Right lobe of liver (tissue), 4 donors: Measurements from ENCODE around the gene LENEP.

Experiments used
- POLR2A ChIP-seq: fragments of 450-650 bp; IDR thresholded peaks from one replicate; pipeline ENCODE4 v1.6.1; 2017; ENCODE audit warnings: antibody characterized with exemption, mild to moderate bottlenecking
- TF ChIP-seq, protein P1 (sequence below), 4 donors: fragments of 200-600 bp in 3 of 4; fragments of 450-650 bp in 1 of 4; IDR thresholded peaks; one replicate each; pipeline versions ENCODE4 v1.5.1 to v1.8.0; 2016 to 2022; ENCODE audit warnings: antibody characterized with exemption in 4 of 4, mild to moderate bottlenecking in 2 of 4
- donor health status: DM: no; HTN: no; CAD: no.
- donor health status: DM: no; HTN: no; CAD: no.
- donor health status: DM: no; HTN: yes; CAD: no.

GRCh38 chr1:154974102-154974807 lies 19.1 kb upstream of the LENEP start, which contains the start of gene CKS1B:
- TF ChIP-seq, protein P1, sequence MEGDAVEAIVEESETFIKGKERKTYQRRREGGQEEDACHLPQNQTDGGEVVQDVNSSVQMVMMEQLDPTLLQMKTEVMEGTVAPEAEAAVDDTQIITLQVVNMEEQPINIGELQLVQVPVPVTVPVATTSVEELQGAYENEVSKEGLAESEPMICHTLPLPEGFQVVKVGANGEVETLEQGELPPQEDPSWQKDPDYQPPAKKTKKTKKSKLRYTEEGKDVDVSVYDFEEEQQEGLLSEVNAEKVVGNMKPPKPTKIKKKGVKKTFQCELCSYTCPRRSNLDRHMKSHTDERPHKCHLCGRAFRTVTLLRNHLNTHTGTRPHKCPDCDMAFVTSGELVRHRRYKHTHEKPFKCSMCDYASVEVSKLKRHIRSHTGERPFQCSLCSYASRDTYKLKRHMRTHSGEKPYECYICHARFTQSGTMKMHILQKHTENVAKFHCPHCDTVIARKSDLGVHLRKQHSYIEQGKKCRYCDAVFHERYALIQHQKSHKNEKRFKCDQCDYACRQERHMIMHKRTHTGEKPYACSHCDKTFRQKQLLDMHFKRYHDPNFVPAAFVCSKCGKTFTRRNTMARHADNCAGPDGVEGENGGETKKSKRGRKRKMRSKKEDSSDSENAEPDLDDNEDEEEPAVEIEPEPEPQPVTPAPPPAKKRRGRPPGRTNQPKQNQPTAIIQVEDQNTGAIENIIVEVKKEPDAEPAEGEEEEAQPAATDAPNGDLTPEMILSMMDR (IDR thresholded peaks at IDR 0.05) = no peak
- peak; percentile 66 for TF ChIP-seq POLR2A
